WTC11 (cell line): ENCODE measurements around the gene A2ML1. TPM values are rescaled to one million over a fixed set of nuclear protein-coding genes. Genes with fewer than 3 reads are reported as not detected.
A peak's percentile ranks its signal among the peaks of the same experiment; 100 is the strongest.

Source experiments
- ATAC-seq: fragments of 200-7000 bp; cut with Tn5 transposase; 2 replicates; pipeline ENCODE4 v1.10.0; 2021; ENCODE audit warnings: mild to moderate bottlenecking, moderate library complexity
- CTCF ChIA-PET: fragments of 300-600 bp; sonication (Branson Sonifier 250); formaldehyde crosslinking; loops from one replicate; lab custom pipeline; 2021; ENCODE audit warnings: antibody characterized with exemption; lab: Charles Lee
- POLR2A ChIA-PET: fragments of 350-600 bp; sonication (Branson Sonifier 250); formaldehyde crosslinking; loops from one replicate; lab custom pipeline; 2021; ENCODE audit warnings: antibody characterized with exemption; lab: Charles Lee
- DNase-seq: peaks from one replicate; pipeline ENCODE4 v3.0.0; 2021; ENCODE audit warnings: low spot score
- H3K27ac Mint-ChIP-seq: 2 replicates; pipeline ENCODE4 v1.8.0; 2021; ENCODE audit warnings: mixed read lengths
- H3K27me3 Mint-ChIP-seq: 2 replicates; pipeline ENCODE4 v1.8.0; 2021; ENCODE audit warnings: low read depth, mild to moderate bottlenecking, moderate library complexity, mixed read lengths
- H3K36me3 Mint-ChIP-seq: 2 replicates; pipeline ENCODE4 v1.8.0; 2021; ENCODE audit warnings: mixed read lengths
- H3K4me1 Mint-ChIP-seq: 2 replicates; pipeline ENCODE4 v1.8.0; 2022; ENCODE audit warnings: mixed read lengths
- H3K4me3 Mint-ChIP-seq: 2 replicates; pipeline ENCODE4 v1.8.0; 2021; ENCODE audit warnings: mild to moderate bottlenecking, moderate library complexity, mixed read lengths
- H3K9me3 Mint-ChIP-seq: 2 replicates; pipeline ENCODE4 v1.8.0; 2021; ENCODE audit warnings: mixed read lengths
- ESRRA ChIP-seq: sonication (generic); formaldehyde crosslinking; IDR thresholded peaks from 2 replicates; pipeline ENCODE4 v1.8.1; 2022; ENCODE audit warnings: mild to moderate bottlenecking, missing genetic modification reagents, borderline replicate concordance
- GABPB1 ChIP-seq: sonication (generic); formaldehyde crosslinking; IDR thresholded peaks from 2 replicates; pipeline ENCODE4 v1.8.1; 2023; ENCODE audit warnings: mild to moderate bottlenecking, missing genetic modification reagents
- HMGXB4 ChIP-seq: sonication (generic); formaldehyde crosslinking; IDR thresholded peaks from 2 replicates; pipeline ENCODE4 v1.8.1; 2023; ENCODE audit warnings: mild to moderate bottlenecking, moderate library complexity, missing genetic modification reagents
- MXD4 ChIP-seq: fragments of 250-450 bp; sonication (Bioruptor Pico); IDR thresholded peaks from 2 replicates; pipeline ENCODE4 v1.8.0; 2021; ENCODE audit warnings: mild to moderate bottlenecking, moderate library complexity, borderline replicate concordance
- NFATC4 ChIP-seq: fragments of 250-450 bp; sonication (Bioruptor Pico); IDR thresholded peaks from 2 replicates; pipeline ENCODE4 v1.9.0; 2021; ENCODE audit warnings: mild to moderate bottlenecking
- NFYB ChIP-seq: sonication (generic); formaldehyde crosslinking; conservative IDR thresholded peaks from 2 replicates; pipeline ENCODE4 v1.8.0; 2022; ENCODE audit warnings: low read depth, missing genetic modification reagents
- NR2C2 ChIP-seq: sonication (generic); formaldehyde crosslinking; IDR thresholded peaks from 2 replicates; pipeline ENCODE4 v1.8.0; 2022; ENCODE audit warnings: mild to moderate bottlenecking, missing genetic modification reagents
- RELA ChIP-seq: sonication (generic); formaldehyde crosslinking; IDR thresholded peaks from 2 replicates; pipeline ENCODE4 v1.8.1; 2022; ENCODE audit warnings: missing genetic modification reagents, mild to moderate bottlenecking, borderline replicate concordance
- SMAD3 ChIP-seq: sonication (generic); formaldehyde crosslinking; IDR thresholded peaks from 2 replicates; pipeline ENCODE4 v1.8.0; 2022; ENCODE audit warnings: missing genetic modification reagents, mild to moderate bottlenecking, borderline replicate concordance
- SMAD4 ChIP-seq: sonication (generic); formaldehyde crosslinking; IDR thresholded peaks from 2 replicates; pipeline ENCODE4 v1.8.0; 2022; ENCODE audit warnings: mild to moderate bottlenecking, missing genetic modification reagents
- TEAD4 ChIP-seq: sonication (generic); formaldehyde crosslinking; IDR thresholded peaks from 2 replicates; pipeline ENCODE4 v1.8.0; 2022; ENCODE audit warnings: mild to moderate bottlenecking, missing genetic modification reagents
- ZBTB21 ChIP-seq: sonication (generic); formaldehyde crosslinking; IDR thresholded peaks from 2 replicates; pipeline ENCODE4 v1.8.1; 2023; ENCODE audit warnings: mild to moderate bottlenecking, missing genetic modification reagents, borderline replicate concordance
- ZNF138 ChIP-seq: sonication (generic); formaldehyde crosslinking; conservative IDR thresholded peaks from 2 replicates; pipeline ENCODE4 v1.8.1; 2022; ENCODE audit warnings: mild to moderate bottlenecking, moderate library complexity, missing genetic modification reagents
- total RNA-seq: library from RNA; stranded (reverse); gene quantifications from 3 replicates; pipeline ENCODE4 v1.2.3, GENCODE V29; 2021
- TF ChIP-seq, protein P1 (sequence below): fragments of 250-450 bp; sonication (Bioruptor Pico); IDR thresholded peaks from 2 replicates; pipeline ENCODE4 v1.9.0; 2021; ENCODE audit warnings: mild to moderate bottlenecking, borderline replicate concordance
- TF ChIP-seq, protein P2 (sequence below): fragments of 200-600 bp; IDR thresholded peaks from 2 replicates; pipeline ENCODE4 v1.8.0; 2022; ENCODE audit warnings: antibody characterized with exemption
- TF ChIP-seq, protein P3 (sequence below): fragments of 250-450 bp; sonication (Bioruptor Pico); IDR thresholded peaks from 2 replicates; pipeline ENCODE4 v2.1.2; 2022; ENCODE audit warnings: mild to moderate bottlenecking, moderate library complexity

Gene A2ML1
- total RNA-seq, 1 experiment from 2014 or later = 10.5 TPM

DNA sequence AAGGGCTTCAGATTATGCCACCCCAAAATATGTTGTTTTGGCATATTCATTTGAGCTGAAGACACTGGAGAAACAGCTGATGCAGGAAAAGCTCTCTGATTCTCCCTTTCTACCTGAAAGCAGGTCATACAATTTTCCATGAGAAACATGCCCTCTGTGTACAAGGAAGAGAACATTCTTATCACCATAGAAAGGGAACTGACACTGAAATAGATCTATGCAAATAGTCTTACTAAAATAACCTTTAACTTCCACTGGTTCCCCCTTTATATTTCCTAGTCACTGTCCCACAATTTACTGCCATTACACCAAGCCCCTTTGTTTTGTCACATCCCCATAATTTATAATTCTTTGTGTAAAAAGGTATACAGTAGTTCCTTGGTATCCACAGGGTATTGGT lies 82.2 kb downstream of the A2ML1 start:
- no peak for TF ChIP-seq SMAD4
- TF ChIP-seq ZBTB21 = no peak
- no peak for TF ChIP-seq NFATC4 (CRISPR knock-in tag)
- no peak for TF ChIP-seq SMAD3
- H3K4me3 Mint-ChIP-seq = no peak overlapping the region
- H3K9me3 Mint-ChIP-seq = peaks cover 30% of the 10 kb centered on the region
- no peaks in the 10 kb centered on the region for H3K27me3 Mint-ChIP-seq
- POLR2A ChIA-PET = no interaction called here
- H3K27ac Mint-ChIP-seq = peak overlapping the region; percentile 69
- peaks cover 34% of the 10 kb centered on the region for H3K36me3 Mint-ChIP-seq
- H3K4me1 Mint-ChIP-seq = peaks cover 49% of the 10 kb centered on the region
- ATAC-seq = no peak
- no peak for DNase-seq
- CTCF ChIA-PET = interaction anchor here (1.3 kb wide), 1 partner anchor 14 kb away, joined by 6 read pairs; no protein-coding TSS in a partner anchor

GRCh38 chr12:8905546-8905945 lies 83.1 kb downstream of the A2ML1 start:
- no peak for DNase-seq
- no peak overlapping the region; the same call in 1 of the 2 replicates for H3K4me3 Mint-ChIP-seq
- H3K9me3 Mint-ChIP-seq = peaks cover 22% of the 10 kb centered on the region
- peaks cover 25% of the 10 kb centered on the region for H3K36me3 Mint-ChIP-seq
- peak; percentile 12; the same call in 1 of the 2 replicates for ATAC-seq
- CTCF ChIA-PET = interaction anchor here (2.3 kb wide), 1 partner anchor 45 kb away, joined by 10 read pairs; no protein-coding TSS in a partner anchor
- H3K4me1 Mint-ChIP-seq = peaks cover 58% of the 10 kb centered on the region
- peak overlapping the region; percentile 99 for H3K27ac Mint-ChIP-seq
- TF ChIP-seq, protein P1, sequence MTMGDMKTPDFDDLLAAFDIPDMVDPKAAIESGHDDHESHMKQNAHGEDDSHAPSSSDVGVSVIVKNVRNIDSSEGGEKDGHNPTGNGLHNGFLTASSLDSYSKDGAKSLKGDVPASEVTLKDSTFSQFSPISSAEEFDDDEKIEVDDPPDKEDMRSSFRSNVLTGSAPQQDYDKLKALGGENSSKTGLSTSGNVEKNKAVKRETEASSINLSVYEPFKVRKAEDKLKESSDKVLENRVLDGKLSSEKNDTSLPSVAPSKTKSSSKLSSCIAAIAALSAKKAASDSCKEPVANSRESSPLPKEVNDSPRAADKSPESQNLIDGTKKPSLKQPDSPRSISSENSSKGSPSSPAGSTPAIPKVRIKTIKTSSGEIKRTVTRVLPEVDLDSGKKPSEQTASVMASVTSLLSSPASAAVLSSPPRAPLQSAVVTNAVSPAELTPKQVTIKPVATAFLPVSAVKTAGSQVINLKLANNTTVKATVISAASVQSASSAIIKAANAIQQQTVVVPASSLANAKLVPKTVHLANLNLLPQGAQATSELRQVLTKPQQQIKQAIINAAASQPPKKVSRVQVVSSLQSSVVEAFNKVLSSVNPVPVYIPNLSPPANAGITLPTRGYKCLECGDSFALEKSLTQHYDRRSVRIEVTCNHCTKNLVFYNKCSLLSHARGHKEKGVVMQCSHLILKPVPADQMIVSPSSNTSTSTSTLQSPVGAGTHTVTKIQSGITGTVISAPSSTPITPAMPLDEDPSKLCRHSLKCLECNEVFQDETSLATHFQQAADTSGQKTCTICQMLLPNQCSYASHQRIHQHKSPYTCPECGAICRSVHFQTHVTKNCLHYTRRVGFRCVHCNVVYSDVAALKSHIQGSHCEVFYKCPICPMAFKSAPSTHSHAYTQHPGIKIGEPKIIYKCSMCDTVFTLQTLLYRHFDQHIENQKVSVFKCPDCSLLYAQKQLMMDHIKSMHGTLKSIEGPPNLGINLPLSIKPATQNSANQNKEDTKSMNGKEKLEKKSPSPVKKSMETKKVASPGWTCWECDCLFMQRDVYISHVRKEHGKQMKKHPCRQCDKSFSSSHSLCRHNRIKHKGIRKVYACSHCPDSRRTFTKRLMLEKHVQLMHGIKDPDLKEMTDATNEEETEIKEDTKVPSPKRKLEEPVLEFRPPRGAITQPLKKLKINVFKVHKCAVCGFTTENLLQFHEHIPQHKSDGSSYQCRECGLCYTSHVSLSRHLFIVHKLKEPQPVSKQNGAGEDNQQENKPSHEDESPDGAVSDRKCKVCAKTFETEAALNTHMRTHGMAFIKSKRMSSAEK (CRISPR knock-in tag) = no peak
- TF ChIP-seq, protein P2, sequence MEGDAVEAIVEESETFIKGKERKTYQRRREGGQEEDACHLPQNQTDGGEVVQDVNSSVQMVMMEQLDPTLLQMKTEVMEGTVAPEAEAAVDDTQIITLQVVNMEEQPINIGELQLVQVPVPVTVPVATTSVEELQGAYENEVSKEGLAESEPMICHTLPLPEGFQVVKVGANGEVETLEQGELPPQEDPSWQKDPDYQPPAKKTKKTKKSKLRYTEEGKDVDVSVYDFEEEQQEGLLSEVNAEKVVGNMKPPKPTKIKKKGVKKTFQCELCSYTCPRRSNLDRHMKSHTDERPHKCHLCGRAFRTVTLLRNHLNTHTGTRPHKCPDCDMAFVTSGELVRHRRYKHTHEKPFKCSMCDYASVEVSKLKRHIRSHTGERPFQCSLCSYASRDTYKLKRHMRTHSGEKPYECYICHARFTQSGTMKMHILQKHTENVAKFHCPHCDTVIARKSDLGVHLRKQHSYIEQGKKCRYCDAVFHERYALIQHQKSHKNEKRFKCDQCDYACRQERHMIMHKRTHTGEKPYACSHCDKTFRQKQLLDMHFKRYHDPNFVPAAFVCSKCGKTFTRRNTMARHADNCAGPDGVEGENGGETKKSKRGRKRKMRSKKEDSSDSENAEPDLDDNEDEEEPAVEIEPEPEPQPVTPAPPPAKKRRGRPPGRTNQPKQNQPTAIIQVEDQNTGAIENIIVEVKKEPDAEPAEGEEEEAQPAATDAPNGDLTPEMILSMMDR = no peak
- TF ChIP-seq RELA (CRISPR knock-in tag) (no peak), NFYB (CRISPR knock-in tag) (no peak), HMGXB4 (CRISPR knock-in tag) (no peak), GABPB1 (CRISPR knock-in tag) (no peak), ZBTB21 (no peak), MXD4 (no peak), NR2C2 (no peak), ESRRA (CRISPR knock-in tag) (no peak), ZNF138 (CRISPR knock-in tag) (no peak), TEAD4 (CRISPR knock-in tag) (no peak)
- TF ChIP-seq, protein P3, sequence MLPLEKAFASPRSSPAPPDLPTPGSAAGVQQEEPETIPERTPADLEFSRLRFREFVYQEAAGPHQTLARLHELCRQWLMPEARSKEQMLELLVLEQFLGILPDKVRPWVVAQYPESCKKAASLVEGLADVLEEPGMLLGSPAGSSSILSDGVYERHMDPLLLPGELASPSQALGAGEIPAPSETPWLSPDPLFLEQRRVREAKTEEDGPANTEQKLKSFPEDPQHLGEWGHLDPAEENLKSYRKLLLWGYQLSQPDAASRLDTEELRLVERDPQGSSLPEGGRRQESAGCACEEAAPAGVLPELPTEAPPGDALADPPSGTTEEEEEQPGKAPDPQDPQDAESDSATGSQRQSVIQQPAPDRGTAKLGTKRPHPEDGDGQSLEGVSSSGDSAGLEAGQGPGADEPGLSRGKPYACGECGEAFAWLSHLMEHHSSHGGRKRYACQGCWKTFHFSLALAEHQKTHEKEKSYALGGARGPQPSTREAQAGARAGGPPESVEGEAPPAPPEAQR (CRISPR knock-in tag) = no peak
- TF ChIP-seq, all 79 proteins: peak for 0
- POLR2A ChIA-PET = interaction anchor here (2.0 kb wide), 1 partner anchor 15 kb away, joined by 8 read pairs; no protein-coding TSS in a partner anchor
- H3K27me3 Mint-ChIP-seq = no peaks in the 10 kb centered on the region
